Measurements from ENCODE around the gene DPP6.
"Not testable (repeated sequence)": the region's sequence is repeated elsewhere in the genome, so short reads cannot be mapped to it uniquely, and the experiment has no call there.

Gene DPP6

DNA sequence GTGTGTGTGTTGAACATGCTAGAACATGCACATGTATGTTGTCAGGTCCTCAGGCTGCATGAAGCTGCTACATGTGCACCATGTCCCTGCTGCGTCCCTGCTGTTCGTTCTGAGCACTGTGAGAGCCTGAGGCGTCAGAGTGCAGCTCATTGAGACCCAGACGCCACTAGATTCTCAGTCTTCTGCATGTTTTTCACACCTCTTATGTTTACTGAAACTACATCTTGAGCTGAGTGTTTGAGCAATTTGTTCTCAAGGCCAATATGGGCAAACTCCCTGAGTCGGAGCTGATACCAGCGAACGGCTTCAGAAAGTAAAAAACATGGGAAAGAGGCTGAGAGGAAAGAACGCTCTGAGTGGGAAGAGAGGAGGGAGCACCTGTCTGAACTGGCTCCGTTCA, 600.4 kb downstream of the DPP6 start:
- DNase-seq (ENCODE audit: low read depth in 2 of 2) = no peak

DNA sequence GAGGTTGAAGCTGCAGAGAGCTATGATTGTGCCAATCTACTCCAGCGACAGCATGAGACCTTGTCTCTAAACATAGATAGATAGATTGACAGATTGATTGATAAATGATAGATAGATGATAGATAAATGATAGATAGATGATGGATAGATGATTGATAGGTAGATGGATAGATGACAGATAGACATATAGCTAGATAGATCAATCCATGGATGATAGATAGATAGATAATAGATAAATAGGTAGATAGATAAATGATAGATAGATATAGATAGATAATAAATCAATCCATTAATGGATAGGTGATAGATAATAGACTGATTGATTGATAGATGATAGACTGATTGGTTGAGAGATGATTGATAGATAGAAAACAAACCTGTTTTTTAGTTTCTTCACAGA, 601.1 kb downstream of the DPP6 start:
- no peak for DNase-seq (ENCODE audit: low read depth in 2 of 2)

DNA sequence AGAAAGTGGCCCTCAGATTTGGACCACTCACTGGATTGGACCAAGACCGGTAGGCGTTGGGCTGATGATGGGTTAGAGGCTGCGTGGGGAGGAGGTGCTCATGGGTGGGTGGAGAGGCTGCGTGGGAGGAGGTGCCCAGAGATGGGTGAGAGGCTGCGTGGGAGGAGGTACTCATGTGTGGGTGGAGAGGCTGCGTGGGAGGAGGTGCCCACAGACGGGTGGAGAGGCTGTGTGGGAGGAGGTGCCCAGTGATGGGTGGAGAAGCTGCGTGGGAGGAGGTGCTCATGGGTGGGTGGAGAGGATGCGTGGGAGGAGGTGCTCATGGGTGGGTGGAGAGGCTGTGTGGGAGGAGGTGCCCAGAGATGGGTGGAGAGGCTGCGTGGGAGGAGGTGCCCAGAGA, 604.4 kb downstream of the DPP6 start:
- DNase-seq (ENCODE audit: low read depth in 2 of 2) = no peak

DNA sequence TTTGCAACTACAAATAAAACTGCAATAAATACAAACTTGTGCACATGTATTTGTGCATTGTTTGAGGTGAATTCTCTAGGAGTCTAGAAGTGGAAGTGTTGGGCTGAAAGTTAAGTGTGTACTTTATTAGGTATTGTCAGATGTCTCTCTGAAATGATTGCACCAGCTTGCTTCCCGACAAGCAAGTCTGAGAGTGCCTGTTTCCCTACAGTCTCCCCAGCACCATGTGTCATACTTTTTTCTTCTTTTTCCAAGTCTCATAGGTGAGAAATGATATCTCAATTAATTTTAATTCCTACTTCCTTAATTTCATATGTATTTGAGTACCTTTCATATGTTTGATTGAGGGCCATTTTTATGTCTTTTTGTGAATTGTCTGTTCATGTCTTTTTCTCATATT, 614.6 kb downstream of the DPP6 start:
- DNase-seq (ENCODE audit: low read depth in 2 of 2) = no peak

DNA sequence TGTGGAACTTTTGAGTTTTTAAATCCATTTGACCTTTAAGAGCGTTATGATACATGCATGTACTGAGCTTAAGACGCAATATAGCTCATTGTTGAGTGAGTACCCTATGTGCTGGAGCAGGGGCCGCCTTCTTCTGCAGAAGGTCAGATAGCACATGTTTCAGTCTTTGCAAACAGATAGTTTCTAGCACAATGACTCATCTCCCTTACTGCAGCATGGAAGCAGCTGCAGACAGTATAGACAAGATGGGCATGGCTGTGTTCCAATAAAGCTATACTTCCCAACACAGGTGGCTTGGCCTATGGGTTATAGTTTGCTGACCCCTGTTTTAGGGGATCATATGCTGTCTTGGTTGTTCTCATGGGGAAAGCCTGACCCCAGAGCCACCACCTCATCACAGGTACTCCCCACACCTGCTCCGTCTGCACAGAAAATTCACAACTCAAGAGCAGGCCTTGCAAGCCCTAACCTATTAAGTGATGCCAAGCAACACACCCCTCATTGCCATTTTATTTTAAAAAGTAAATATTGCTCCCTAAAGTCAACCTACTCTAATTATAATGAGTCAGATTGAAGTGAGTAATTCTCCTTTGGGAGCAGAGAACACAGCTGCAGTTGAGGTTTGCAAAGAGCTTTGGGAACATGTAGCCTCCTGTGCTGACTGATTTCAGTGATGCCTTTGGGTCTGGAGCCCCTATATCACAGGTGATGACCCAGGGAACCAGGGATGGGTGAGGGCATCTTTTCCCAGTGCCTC, 620.6 kb downstream of the DPP6 start:
- no peak for DNase-seq (ENCODE audit: low read depth in 2 of 2)

DNA sequence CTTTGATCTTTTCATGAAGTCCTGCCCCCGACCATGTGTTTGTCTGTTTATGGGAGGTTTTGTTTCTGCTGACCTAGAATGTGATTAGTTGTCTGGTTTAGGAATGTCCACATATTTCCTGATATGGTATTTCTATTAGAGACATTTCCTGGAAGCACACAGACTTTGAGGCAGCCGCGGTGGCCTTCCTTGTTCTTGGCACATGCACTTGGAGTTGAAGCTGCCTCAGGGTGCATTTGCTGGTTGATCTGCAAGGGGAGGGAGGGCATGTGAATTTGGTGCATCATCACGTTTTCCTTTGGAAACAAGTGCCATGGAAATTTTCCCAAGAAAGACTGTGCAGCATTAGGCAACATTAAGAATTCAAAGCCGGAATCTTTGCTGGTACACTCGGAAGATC, 622.0 kb downstream of the DPP6 start:
- DNase-seq (ENCODE audit: low read depth in 2 of 2) = no peak

DNA sequence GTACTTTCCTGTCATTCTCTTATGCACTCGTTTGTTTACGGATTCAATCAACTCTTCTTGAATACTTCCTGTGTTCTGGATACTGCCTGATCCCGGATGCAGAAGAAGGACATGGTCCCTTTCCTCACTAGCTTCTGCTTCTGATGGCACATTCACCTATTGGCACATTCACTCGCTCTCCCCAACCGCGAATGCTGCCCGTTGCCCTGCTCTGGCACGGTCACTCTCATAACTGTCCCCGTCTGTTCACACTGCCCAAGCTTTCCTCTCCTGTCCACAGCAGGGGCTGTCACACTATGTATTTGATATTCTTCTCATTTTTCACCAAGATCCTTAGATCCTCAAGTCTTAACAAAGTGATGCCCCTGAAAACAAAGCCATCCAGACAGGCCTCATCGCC, 623.4 kb downstream of the DPP6 start:
- DNase-seq (ENCODE audit: low read depth in 2 of 2) = no peak

DNA sequence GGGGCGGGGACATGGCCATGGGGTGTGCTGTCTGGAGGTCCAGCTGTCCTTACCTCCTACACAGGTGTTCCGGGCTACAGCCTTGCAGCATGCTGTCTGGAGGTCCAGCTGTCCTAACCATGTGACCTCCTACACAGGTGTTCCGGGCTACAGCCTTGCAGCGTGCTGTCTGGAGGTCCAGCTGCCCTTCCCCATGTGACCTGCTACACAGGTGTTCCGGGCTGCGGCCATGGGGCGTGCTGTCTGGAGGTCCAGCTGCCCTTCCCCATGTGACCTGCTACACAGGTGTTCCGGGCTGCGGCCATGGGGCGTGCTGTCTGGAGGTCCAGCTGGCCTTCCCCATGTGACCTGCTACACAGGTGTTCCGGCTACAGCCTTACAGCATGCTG, 623.8 kb downstream of the DPP6 start:
- DNase-seq (ENCODE audit: low read depth in 2 of 2) = not testable (repeated sequence)

DNA sequence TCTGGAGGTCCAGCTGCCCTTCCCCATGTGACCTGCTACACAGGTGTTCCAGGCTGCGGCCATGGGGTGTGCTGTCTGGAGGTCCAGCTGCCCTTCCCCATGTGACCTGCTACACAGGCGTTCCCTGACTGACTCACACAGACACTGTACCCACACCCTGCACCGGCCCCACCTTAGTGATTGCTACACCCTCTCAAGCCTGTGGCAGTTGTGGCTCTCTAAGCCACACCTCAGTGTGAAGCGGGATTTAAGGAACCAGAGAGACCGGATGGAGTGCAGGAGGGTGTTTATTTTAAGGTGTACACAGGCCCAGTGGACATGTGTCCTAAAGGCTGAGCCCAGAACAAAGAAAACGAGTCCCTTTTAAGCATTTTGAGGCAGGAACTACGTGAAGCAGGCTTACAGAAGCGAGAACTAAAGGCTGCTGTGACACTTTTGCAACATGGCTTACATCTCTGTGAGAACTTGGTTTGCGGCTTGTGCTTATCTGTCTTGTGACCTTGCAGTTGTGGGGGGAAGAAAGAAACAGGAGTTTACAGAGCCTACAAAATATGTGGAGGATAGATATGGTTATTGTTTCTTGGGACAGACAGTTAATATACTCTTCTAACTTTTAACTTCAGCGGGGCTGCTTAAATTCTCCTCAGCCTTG, 624.4 kb downstream of the DPP6 start:
- DNase-seq (ENCODE audit: low read depth in 2 of 2) = no peak

DNA sequence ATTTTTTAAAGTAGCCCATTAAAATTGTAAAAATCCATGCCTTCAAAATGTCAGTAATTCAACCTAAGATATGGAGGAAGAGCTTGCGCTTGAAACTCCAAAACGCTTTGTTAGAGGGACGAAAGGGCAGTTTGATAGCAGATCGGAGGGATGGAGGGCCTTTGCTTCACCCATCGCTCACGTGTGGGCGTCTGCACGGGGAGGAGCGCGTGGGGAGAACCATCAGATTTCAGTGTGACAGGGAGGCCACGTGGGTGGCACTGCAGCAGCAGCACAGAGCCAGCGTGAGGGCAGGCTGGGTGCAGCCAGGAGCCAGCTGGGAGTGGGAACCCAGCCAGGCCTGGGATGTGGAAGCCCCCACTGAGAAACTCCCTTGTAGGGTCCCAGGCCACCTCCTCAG, 625.3 kb downstream of the DPP6 start:
- no peak for DNase-seq (ENCODE audit: low read depth in 2 of 2)

DNA sequence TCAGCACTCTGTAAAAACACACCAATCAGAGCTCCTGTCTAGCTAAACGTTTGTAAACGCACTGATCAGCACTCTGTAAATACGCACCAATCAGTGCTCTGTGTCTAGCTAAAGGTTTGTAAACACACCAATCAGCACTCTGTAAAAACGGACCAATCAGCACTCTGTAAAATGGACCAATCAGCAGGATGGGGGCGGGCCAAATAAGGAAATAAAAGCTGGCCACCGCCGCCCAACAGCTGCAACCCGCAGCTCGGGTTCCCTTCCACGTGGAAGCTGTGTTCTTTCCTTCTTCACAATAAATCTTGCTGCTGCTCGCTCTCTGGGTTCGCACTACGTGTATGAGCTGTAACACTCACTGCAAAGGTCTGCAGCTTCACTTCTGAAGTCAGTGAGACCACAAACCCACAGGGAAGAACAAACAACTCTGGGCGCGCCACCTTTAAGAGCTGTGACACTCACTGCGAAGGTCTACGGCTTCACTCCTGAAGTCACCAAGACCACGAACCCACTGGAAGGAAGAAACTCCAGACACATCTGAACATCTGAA, 625.9 kb downstream of the DPP6 start:
- DNase-seq (ENCODE audit: low read depth in 2 of 2) = not testable (repeated sequence)

DNA sequence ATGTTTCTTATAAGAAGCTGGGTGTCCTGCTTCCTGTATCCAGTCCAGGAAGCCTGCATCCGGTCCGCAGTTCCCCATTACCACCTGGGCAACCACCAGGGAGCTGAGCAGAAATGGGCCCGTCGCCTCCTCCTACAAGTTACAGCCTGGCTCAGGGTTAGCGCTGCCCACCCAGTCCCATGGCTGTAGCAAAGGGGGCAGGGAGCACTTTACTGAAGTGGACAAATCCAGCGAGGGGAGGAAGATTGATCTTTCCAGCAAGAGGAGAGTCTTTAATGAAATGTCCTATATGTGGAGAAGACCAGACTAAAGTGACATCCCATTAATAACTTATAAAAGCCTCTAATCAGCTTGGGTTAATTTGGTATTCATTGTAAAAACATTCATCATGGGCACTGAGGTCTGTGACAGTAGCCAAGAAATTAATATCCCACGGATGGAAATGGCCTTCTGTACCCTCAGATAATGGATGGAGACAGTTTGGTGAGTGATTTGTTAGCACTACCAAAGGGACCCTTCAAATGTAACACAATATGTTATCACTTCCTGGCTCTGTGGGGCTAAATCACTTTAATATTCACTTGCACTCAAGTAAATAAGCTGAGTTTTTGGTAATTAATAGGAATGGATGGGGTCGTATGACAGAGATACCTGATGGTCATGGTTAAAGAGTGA, 627.3 kb downstream of the DPP6 start:
- no peak for DNase-seq (ENCODE audit: low read depth in 2 of 2)

DNA sequence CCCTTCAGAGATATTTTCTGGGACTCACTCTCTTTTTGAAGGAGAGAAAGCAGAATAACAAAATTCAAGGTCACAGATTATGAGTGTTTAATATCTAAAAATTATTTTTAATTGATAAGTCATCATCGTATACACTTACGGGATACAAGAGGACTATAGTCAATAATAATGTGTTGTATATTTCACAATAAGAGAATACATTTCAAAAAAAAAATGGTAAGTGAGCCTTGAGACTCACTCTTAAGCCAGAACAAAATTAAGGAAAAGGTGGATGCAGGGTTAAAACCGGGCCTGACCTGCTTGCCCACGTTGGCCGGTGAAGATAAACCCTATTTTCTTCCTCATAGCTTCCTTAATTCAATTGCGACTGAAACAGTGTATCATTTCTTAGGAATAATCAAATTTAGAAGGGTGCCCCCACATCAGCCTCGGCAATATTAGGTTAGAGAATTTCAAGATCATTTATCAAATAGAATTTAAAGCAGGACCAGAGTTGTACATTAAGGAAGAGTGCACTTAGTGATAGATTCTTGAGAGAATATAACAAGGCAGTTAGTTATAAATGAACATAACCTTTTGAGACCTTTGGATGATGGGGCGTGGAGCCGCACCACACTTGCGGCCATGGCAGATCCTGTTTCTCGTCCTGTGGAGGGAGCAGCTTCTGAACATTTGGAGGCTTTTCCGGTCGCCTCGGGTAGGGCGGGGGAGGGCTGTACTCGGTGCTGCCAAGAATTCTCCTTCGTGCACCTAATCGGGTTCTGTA, 628.9 kb downstream of the DPP6 start:
- DNase-seq (ENCODE audit: low read depth in 2 of 2) = no peak

DNA sequence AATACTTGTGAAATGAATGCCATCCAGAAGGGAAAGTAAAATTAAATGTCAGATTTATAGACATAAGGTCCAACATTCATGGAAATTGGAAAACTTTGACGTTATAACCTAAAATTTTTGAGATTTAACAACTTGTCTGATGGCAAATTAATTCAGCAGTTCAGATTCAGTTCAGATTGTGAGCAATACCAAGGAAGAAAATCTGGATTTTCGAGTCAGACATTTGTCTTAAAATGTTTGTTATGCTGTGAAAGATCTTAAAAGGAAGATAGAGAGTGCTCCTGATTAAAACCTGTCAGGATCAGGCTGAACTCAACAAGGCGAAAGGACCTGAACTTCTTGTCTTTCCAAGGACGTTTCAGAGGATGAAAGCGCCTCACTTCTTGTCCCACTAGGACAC, 629.8 kb downstream of the DPP6 start:
- no peak for DNase-seq (ENCODE audit: low read depth in 2 of 2)

DNA sequence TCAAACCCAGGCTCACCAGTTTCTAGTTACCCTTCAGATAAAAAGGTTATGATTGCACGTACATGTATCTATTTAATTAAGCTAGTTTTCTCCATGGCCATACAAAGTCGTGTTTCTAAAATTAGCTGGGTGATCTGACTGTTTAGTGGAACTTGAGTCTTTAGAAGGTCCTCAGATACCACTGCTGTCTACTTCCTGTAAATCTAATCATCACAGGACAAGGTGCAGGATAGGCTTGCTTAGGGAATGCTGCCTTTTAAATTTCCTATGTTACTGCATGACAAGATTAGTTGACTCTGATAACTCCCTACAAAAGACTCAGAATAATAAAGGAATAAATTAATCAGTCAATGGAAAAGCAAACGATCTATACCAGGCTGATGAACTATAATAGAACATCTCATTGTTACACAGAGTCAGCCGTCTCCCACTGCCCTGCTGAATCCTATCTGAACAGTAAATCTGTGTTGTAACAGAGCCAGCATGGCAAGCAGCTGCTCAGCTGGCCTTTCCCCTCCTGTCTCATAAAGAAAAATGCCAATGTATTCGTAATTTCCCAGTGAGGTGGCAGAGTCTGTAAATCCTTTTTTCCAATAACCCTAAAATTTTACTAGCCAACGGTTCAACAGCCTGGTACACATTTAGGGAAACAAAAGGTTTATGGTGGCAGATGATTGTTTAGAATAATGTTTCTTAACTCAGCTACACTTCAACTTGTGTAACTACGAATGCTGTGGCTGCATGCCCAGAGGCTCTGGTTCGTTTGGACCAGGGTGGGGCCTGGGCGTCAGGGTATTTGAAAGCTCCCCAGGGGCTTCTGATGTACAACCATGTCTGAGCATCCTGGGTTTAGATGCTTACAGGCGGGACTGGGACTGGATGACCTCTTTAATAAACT, 632.7 kb downstream of the DPP6 start:
- DNase-seq (ENCODE audit: low read depth in 2 of 2) = no peak

DNA sequence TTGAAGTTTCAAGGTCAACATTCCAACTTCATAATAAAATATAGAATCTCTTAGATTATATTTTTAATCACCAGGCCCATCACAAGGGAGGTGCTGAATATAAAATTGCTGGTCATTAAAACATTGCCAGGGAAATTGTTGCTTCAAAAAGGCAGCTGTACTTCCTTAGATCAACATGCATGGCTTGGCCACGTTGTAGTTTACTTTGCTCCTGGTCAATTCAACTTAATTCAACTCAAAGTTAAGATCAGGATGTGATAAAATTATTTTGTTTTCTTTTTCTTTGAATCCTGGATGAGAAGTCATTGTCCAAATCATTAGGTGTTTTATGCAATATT, 633.3 kb downstream of the DPP6 start:
- DNase-seq (ENCODE audit: low read depth in 2 of 2) = no peak

DNA sequence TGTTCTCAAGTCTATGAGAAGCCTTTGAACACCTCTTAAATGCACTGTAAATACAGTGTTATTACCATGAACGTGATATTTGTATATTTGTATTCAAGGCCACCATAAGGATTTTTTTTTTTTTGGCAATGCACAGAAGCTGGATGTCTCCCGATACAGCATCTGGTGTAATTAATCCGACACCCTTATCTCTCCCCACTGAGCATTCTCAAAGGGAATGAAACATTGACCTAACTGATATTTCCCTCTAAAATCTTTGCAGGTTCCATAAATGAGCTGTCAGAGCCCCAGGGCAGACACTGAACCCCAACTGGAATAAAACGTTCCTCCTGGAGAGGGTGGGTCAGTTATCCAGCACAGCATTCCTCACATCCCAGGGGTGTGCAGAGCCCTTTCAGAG, 634.1 kb downstream of the DPP6 start:
- DNase-seq (ENCODE audit: low read depth in 2 of 2) = no peak

DNA sequence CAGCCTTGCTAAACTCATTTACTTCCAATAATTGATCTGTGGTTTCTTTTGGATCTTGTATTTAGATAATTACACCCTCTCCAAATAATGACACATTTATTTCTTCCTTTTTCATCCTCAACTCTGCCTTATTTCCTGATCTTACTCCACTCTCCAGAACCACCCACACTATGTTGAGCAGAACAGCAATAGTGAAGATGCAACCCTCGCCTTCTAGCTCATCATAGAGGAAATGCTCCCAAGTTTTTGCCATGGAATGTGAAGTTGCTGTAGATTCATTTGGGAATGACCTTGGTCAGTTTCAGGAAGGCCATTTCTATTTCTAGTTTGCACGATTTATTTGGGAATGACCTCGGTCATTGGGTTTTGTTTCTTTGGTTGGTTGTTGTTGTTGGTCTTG, 636.8 kb downstream of the DPP6 start:
- DNase-seq (ENCODE audit: low read depth in 2 of 2) = no peak

DNA sequence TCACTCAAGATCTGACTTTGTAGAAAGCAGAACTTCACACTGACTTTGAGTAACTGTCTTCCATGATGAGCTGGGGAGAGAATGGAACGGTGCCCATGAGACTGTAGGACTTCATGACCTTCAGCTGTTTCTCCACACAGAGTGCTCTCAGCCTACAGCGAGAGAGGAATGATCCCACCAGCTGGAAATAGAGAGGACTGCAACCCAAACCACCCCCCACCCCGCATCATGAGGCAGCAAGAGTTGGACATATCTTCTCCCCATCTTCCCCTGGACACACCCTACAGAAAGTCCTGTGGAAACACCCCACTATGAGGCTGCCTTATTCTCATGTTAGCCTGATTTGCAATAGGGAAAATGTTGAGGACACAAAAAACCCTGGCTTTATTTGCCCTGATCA, 638.2 kb downstream of the DPP6 start:
- DNase-seq (ENCODE audit: low read depth in 2 of 2) = no peak

DNA sequence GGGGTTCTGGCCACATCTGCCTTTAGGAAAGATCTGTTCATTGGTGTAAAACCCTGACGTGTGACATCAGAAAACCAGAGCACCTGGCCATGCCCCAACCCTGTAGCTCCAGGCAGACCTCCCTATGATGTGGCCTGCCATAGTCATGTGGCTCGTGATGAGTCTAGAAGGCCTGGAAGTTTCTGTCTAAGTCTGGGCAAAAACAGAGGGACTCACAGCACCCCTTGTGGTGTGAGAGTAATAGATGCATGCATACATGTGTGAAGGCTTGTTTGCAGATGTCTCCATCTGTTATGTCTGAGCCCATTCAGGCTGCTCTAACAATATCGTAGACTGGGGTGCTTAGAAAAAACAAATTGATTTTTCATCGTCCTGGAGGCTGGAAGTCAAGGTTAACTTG, 641.5 kb downstream of the DPP6 start:
- DNase-seq (ENCODE audit: low read depth in 2 of 2) = no peak

DNA sequence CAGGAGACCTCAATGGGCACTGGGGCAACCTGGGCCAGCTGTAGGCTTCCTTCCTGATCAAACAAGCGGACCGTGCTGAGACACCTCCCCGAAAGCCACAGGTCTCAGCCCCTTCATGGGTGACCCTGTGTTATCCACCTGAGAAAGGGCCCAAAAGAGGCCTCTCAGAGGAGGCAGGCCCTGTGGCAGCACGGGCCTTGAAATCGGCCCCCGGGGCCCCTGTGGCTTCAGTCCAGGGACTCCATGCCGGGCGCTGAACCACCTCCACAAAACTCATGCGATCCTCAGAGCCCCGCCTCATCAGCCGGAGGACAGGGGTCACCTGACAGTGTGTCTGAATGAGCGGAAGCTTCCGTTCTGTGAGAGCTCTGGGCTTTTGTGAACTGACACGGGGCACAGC, 643.6 kb downstream of the DPP6 start:
- DNase-seq (ENCODE audit: low read depth in 2 of 2) = no peak

All from activated CD8-positive, alpha-beta memory T cell treated with anti-CD3 and anti-CD28 coated beads for 4 hours (primary cell).